ENCODE data around the gene CALN1.

DNA sequence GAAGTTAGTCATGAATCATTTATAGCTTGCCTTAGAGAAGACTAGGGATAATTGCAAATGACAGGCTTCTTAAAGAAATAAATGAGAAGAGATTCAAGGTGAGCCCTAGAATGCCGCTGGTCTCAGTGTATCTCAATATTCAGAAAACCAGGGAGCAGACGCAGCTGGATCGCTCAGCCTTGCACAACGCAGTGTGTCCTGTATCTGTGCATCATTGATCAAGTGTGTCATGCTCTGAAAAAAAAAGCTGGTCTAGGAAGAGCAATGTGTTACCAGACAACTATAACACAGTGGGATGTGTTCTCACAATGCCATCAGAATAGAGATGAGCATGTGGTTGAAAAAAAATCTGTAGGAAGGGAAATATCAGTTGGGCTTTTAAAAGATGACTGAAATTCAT lies 230.1 kb downstream of the CALN1 start:
- TF ChIP-seq CTCF (IDR thresholded peaks at IDR 0.05) = no peak
- no peak for TF ChIP-seq POLR2A (IDR thresholded peaks at IDR 0.05)
